H1 (cell line): Measurements from ENCODE around the gene PODN. TPM values are rescaled to one million over a fixed set of nuclear protein-coding genes. Genes with fewer than 3 reads are reported as not detected.
A peak's percentile ranks its signal among the peaks of the same experiment; 100 is the strongest.

Experiments used
- CTCF ChIA-PET: fragments of 300-600 bp; sonication (Branson Sonifier 250); formaldehyde crosslinking; loops from one replicate; lab custom pipeline; 2021; ENCODE audit not compliant: partially characterized antibody; lab: Charles Lee
- POLR2A ChIA-PET: fragments of 300-600 bp; sonication (Branson Sonifier 250); formaldehyde crosslinking; loops from one replicate; lab custom pipeline; 2021; ENCODE audit warnings: inconsistent platforms; ENCODE audit not compliant: partially characterized antibody; lab: Charles Lee
- DNase-seq, 2 experiments: peaks; one replicate each; pipeline versions ENCODE4 v3.0.0 to v3.0.0-alpha.2; 2010 to 2022; ENCODE audit warnings: low spot score in 2 of 2, low read depth in 1 of 2, mixed read lengths in 1 of 2
- FAIRE-seq: peaks from 2 replicates; lab custom pipeline; 2011; peaks lifted over from hg19 to GRCh38; lab: Jason Lieb, UNC
- H2AFZ ChIP-seq: 2 replicates; pipeline ENCODE4 v1.8.1; 2012; ENCODE audit warnings: low read length, inconsistent platforms
- H2AK5ac ChIP-seq: 2 replicates; pipeline ENCODE4 v1.6.1; 2013; ENCODE audit warnings: low read depth, low read length
- H2BK120ac ChIP-seq: replicated peaks from 2 replicates; pipeline ENCODE3; 2013; ENCODE audit warnings: low read depth, low read length, inconsistent platforms
- H2BK12ac ChIP-seq: 2 replicates; pipeline ENCODE4 v1.6.1; 2013; ENCODE audit warnings: low read depth, low read length
- H2BK15ac ChIP-seq: 2 replicates; pipeline ENCODE4 v1.6.1; 2013; ENCODE audit warnings: low read length
- H2BK20ac ChIP-seq: 2 replicates; pipeline ENCODE4 v1.6.1; 2013; ENCODE audit warnings: low read length
- H2BK5ac ChIP-seq: 2 replicates; pipeline ENCODE4 v1.6.1; 2013; ENCODE audit warnings: low read depth, low read length
- H3K14ac ChIP-seq: 2 replicates; pipeline ENCODE4 v1.6.1; 2013; ENCODE audit warnings: inconsistent platforms; ENCODE audit not compliant: insufficient read length
- H3K18ac ChIP-seq: 2 replicates; pipeline ENCODE4 v1.6.1; 2013; ENCODE audit warnings: low read length; ENCODE audit errors: extremely low read depth
- H3K23ac ChIP-seq: 2 replicates; pipeline ENCODE4 v1.6.1; 2013; ENCODE audit warnings: inconsistent platforms; ENCODE audit not compliant: insufficient read length
- H3K23me2 ChIP-seq: 2 replicates; pipeline ENCODE4 v1.6.1; 2013; ENCODE audit warnings: low read depth, low read length
- H3K27ac ChIP-seq: 2 replicates; pipeline ENCODE4 v1.6.1; 2011; ENCODE audit warnings: low read depth, low read length, inconsistent platforms
- H3K27me3 ChIP-seq, 4 experiments: replicated peaks in 1 of 4; 1 replicate in 1 of 4; 2 replicates in 3 of 4; pipeline versions ENCODE4 v1.6.1 to v1.8.1; 2011 to 2013; ENCODE audit warnings: low read length in 3 of 4, mild to moderate bottlenecking in 3 of 4, inconsistent platforms in 2 of 4, mixed read lengths in 2 of 4, moderate library complexity in 1 of 4; ENCODE audit not compliant: control insufficient read depth in 3 of 4, insufficient read depth in 3 of 4; ENCODE audit errors: extremely low read depth in 1 of 4
- H3K36me3 ChIP-seq, 4 experiments: 2 replicates each; pipeline versions ENCODE4 v1.6.1 to v1.8.1; 2011 to 2013; ENCODE audit warnings: mild to moderate bottlenecking in 4 of 4, low read length in 3 of 4, moderate library complexity in 2 of 4, control low read depth in 1 of 4, inconsistent platforms in 1 of 4; ENCODE audit not compliant: insufficient read depth in 4 of 4, control insufficient read depth in 2 of 4
- H3K4ac ChIP-seq: replicated peaks from 2 replicates; pipeline ENCODE3; 2013; ENCODE audit warnings: low read length, low read depth, mixed read lengths, inconsistent platforms; ENCODE audit not compliant: insufficient read length
- H3K4me1 ChIP-seq, 4 experiments: replicated peaks in 1 of 4; 1 replicate in 1 of 4; 2 replicates in 3 of 4; pipeline versions ENCODE4 v1.6.1 to v1.8.1; 2011 to 2013; ENCODE audit warnings: low read length in 3 of 4, inconsistent platforms in 2 of 4, mixed read lengths in 1 of 4; ENCODE audit not compliant: insufficient read depth in 4 of 4, control insufficient read depth in 3 of 4
- H3K4me2 ChIP-seq, 2 experiments: 2 replicates each; pipeline versions ENCODE4 v1.6.1 to v1.8.1; 2011 to 2013; ENCODE audit warnings: low read depth in 2 of 2, low read length in 2 of 2, control low read depth in 1 of 2, inconsistent platforms in 1 of 2, mild to moderate bottlenecking in 1 of 2; ENCODE audit not compliant: insufficient read depth in 1 of 2
- H3K4me3 ChIP-seq, 4 experiments: fragments of 200-600, 300-600 bp in 1 of 4; sonication (generic), shearing (Covaris generic), sonication (Bioruptor Twin) in 1 of 4; 2 replicates each; pipeline versions ENCODE4 v1.5.1 to v1.8.1; 2011 to 2016; ENCODE audit warnings: low read length in 4 of 4, low read depth in 3 of 4, control low read depth in 2 of 4, inconsistent platforms in 2 of 4, mild to moderate bottlenecking in 2 of 4, mixed read lengths in 1 of 4, moderate library complexity in 1 of 4; ENCODE audit not compliant: insufficient read depth in 2 of 4; ENCODE audit errors: extremely low read depth in 1 of 4
- H3K56ac ChIP-seq: replicated peaks from 2 replicates; pipeline ENCODE3; 2013; ENCODE audit warnings: low read depth, mild to moderate bottlenecking, mixed read lengths, low read length, inconsistent platforms; ENCODE audit not compliant: insufficient read length
- H3K79me1 ChIP-seq: 2 replicates; pipeline ENCODE4 v1.6.1; 2013; ENCODE audit warnings: low read depth, low read length, control low read depth
- H3K79me2 ChIP-seq, 2 experiments: 2 replicates each; pipeline versions ENCODE4 v1.6.1 to v1.8.1; 2012 to 2013; ENCODE audit warnings: low read length in 2 of 2, mild to moderate bottlenecking in 2 of 2, inconsistent platforms in 1 of 2; ENCODE audit not compliant: insufficient read depth in 2 of 2, control insufficient read depth in 1 of 2
- H3K9ac ChIP-seq, 4 experiments: replicated peaks in 1 of 4; 1 replicate in 1 of 4; 2 replicates in 3 of 4; pipeline versions ENCODE4 v1.6.1 to v1.8.1; 2011 to 2013; ENCODE audit warnings: low read depth in 3 of 4, low read length in 3 of 4, control low read depth in 2 of 4, mild to moderate bottlenecking in 2 of 4, moderate library complexity in 2 of 4, inconsistent platforms in 1 of 4; ENCODE audit errors: extremely low read depth in 1 of 4
- H3K9me3 ChIP-seq, 2 experiments: 2 replicates each; pipeline versions ENCODE4 v1.6.1 to v1.8.1; 2012 to 2013; ENCODE audit warnings: mild to moderate bottlenecking in 2 of 2, moderate library complexity in 2 of 2, control low read depth in 1 of 2, inconsistent platforms in 1 of 2, low read depth in 1 of 2, low read length in 1 of 2, mixed read lengths in 1 of 2; ENCODE audit not compliant: insufficient read depth in 2 of 2
- H4K20me1 ChIP-seq, 2 experiments: replicated peaks in 1 of 2; 2 replicates each; pipeline versions ENCODE3 to v1.8.1; 2011 to 2013; ENCODE audit warnings: inconsistent platforms in 2 of 2, low read length in 2 of 2, mild to moderate bottlenecking in 1 of 2; ENCODE audit not compliant: insufficient read depth in 2 of 2, control insufficient read depth in 1 of 2
- H4K5ac ChIP-seq: 2 replicates; pipeline ENCODE4 v1.6.1; 2013; ENCODE audit warnings: low read length, low read depth, mixed read lengths, inconsistent platforms; ENCODE audit not compliant: insufficient read length
- H4K8ac ChIP-seq: 2 replicates; pipeline ENCODE4 v1.8.0; 2013; ENCODE audit warnings: mild to moderate bottlenecking, moderate library complexity, low read length, inconsistent platforms; ENCODE audit not compliant: insufficient read depth; ENCODE audit errors: extremely low read depth
- H4K91ac ChIP-seq: replicated peaks from 2 replicates; pipeline ENCODE3; 2013; ENCODE audit warnings: low read length, mixed read lengths, inconsistent platforms; ENCODE audit not compliant: insufficient read length
- YY1 ChIP-seq: IDR thresholded peaks from 2 replicates; pipeline ENCODE4 v1.6.1; 2011; ENCODE audit warnings: low read depth, mild to moderate bottlenecking, low read length
- WGBS, 2 experiments: shearing (Covaris generic) in 1 of 2; methylation state at CpG; one replicate each; pipeline versions ENCODE4 v1.1.6 to v1.1.7; 2013 to 2015; ENCODE audit warnings: low lambda C conversion rate in 2 of 2, mixed read lengths in 2 of 2, inconsistent platforms in 1 of 2, low coverage in 1 of 2, missing lambda C conversion rate in 1 of 2; ENCODE audit not compliant: insufficient replicate concordance in 2 of 2, insufficient coverage in 1 of 2, insufficient read length in 1 of 2; ENCODE audit errors: extremely low coverage in 1 of 2, missing lambda C conversion rate in 1 of 2; 5-methylcytosine and 5-hydroxymethylcytosine counted together
- polyA plus RNA-seq, 7 experiments: library from polyadenylated mRNA; depleted of rRNA in 3 of 7; stranded (reverse) in 5 of 7; unstranded in 2 of 7; fragments of >200 nt in 5 of 7; fragments of 200-250 nt in 2 of 7; gene quantifications; 1 replicate in 5 of 7; 2 replicates in 1 of 7; 4 replicates in 1 of 7; pipeline versions ENCODE4 v1.2.1 to v1.2.3, GENCODE V29; 2011 to 2013; ENCODE audit warnings: missing spikeins in 2 of 7, mixed read lengths in 2 of 7
- total RNA-seq: library from RNA; stranded (reverse); fragmentation: NEBNext Ultra II Directional; extraction: Animal tissue kit (Norgen Biotek cat#: 25700); gene quantifications from 2 replicates; pipeline ENCODE4 v1.2.1, GENCODE V29; 2021

Gene PODN
- total and polyA plus RNA-seq, 2 of the 8 experiments (the other 6 are each of a cell fraction or from before 2014, with no cell fraction given) = 0.11 to 0.17 TPM

- no peak overlapping the region for H3K4me2 ChIP-seq
- H3K9me3 ChIP-seq = no peaks in the 10 kb centered on the region
- H4K20me1 ChIP-seq = no peaks in the 10 kb centered on the region
- ChIA-PET CTCF (interaction anchor here (0.6 to 1.6 kb wide), 5 partner anchors 9 to 99 kb away, joined by 3 to 4 read pairs (median 4); no protein-coding TSS in a partner anchor), POLR2A (interaction anchor here (1.9 kb wide), 1 partner anchor 15 kb away, joined by 5 read pairs; no protein-coding TSS in a partner anchor)
- FAIRE-seq = no peak
- H3K23me2 ChIP-seq = peaks cover 3% of the 10 kb centered on the region; the same call in 1 of the 2 replicates
- DNase-seq = no peak
- no peak overlapping the region for H4K5ac ChIP-seq
- no peak overlapping the region for H2AK5ac ChIP-seq
- no peak overlapping the region for H3K4ac ChIP-seq
- H2BK12ac ChIP-seq = no peak overlapping the region; the same call in 1 of the 2 replicates
- H3K27me3 ChIP-seq = no peaks in the 10 kb centered on the region
- H3K79me1 ChIP-seq = no peaks in the 10 kb centered on the region
- no peak overlapping the region for H3K4me3 ChIP-seq
- no peak overlapping the region for H4K91ac ChIP-seq
- no peak overlapping the region for H4K8ac ChIP-seq
- WGBS, 2 experiments = 92% methylated on average over 32 of the region's 37 CpGs; no CpG with 5 or more reads in 1 of the 2 experiments
- no peak overlapping the region for H3K56ac ChIP-seq
- no peaks in the 10 kb centered on the region for H3K36me3 ChIP-seq
- H3K18ac ChIP-seq = no peak overlapping the region
- H3K23ac ChIP-seq = no peak overlapping the region
- H2BK20ac ChIP-seq = no peak overlapping the region
- H2BK120ac ChIP-seq = no peak overlapping the region
- no peak overlapping the region for H2BK5ac ChIP-seq
- no peak overlapping the region for H2BK15ac ChIP-seq
- no peak overlapping the region for H3K9ac ChIP-seq
- no peak overlapping the region for H3K14ac ChIP-seq
- H3K4me1 ChIP-seq = peaks cover 0 to 5% (median 0%) of the 10 kb centered on the region in 4 experiments; a peak in 5 of 7 replicates
- no peaks in the 10 kb centered on the region for H3K79me2 ChIP-seq
- H3K27ac ChIP-seq = no peak overlapping the region
- no peak overlapping the region for H2AFZ ChIP-seq
- TF ChIP-seq YY1 = 0 out of 2 replicates have a peak, but pooled peaks have one; percentile 15
Measured at GRCh38 chr1:53090227-53091147, 28.5 kb downstream of the PODN start.
